ENCODE data around the gene MGME1. TPM values are rescaled to one million over a fixed set of nuclear protein-coding genes. Genes with fewer than 3 reads are reported as not detected.

The MGME1 gene
- total RNA-seq, 6 experiments from 2014 or later: 12.7 to 19.2 (median 17.9) TPM

- TF ChIP-seq, protein P1, sequence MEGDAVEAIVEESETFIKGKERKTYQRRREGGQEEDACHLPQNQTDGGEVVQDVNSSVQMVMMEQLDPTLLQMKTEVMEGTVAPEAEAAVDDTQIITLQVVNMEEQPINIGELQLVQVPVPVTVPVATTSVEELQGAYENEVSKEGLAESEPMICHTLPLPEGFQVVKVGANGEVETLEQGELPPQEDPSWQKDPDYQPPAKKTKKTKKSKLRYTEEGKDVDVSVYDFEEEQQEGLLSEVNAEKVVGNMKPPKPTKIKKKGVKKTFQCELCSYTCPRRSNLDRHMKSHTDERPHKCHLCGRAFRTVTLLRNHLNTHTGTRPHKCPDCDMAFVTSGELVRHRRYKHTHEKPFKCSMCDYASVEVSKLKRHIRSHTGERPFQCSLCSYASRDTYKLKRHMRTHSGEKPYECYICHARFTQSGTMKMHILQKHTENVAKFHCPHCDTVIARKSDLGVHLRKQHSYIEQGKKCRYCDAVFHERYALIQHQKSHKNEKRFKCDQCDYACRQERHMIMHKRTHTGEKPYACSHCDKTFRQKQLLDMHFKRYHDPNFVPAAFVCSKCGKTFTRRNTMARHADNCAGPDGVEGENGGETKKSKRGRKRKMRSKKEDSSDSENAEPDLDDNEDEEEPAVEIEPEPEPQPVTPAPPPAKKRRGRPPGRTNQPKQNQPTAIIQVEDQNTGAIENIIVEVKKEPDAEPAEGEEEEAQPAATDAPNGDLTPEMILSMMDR (IDR thresholded peaks at IDR 0.05): no peak
- Mint-ChIP-seq H3K36me3 (ENCODE audit: low read depth) (peaks cover 74% of the 10 kb centered on the region), H3K9me3 (no peaks in the 10 kb centered on the region)
Observed at GRCh38 chr20:17951323-17951722, 17.5 kb upstream of the MGME1 start.

GRCh38 chr20:17952692-17953684 is 15.8 kb upstream of the MGME1 start:
- Mint-ChIP-seq H3K36me3 (ENCODE audit: low read depth) (peaks cover 57% of the 10 kb centered on the region), H3K9me3 (no peaks in the 10 kb centered on the region), H3K27ac (peak overlapping the region; percentile 75), H3K27me3 (ENCODE audit: insufficient read depth) (no peaks in the 10 kb centered on the region; the same call in 1 of the 2 replicates), H3K4me1 (ENCODE audit: low read depth) (peaks cover 18% of the 10 kb centered on the region), H3K4me3 (no peak overlapping the region)
- no peak for DNase-seq
- TF ChIP-seq, protein P1 (IDR thresholded peaks at IDR 0.05): no peak

More at GRCh38 chr20:17951323-17951722, 17.5 kb upstream of the MGME1 start:
- DNase-seq: no peak
- Mint-ChIP-seq H3K27me3 (ENCODE audit: insufficient read depth) (no peaks in the 10 kb centered on the region; the same call in 1 of the 2 replicates), H3K4me1 (ENCODE audit: low read depth) (peaks cover 10% of the 10 kb centered on the region), H3K27ac (no peak overlapping the region), H3K4me3 (no peak overlapping the region)

DNA sequence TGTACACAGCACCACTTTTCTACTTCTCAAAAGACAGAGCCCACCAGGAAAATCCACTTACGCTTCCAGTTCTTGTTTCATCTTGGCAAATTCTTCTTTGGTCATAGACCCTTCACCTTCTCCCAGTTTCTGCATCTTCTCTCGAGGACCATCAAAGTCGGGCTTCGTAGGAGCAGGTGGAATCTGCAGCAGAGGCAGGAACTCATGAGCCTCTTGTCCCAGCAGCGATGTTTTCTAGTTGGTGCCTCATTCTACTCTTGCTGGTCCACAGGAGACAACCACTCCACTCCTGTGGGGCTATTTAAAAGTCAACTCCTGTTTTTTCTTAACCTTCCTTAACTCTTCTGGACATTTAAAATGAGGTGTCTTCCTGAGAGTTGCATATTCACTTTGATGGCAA is 14.9 kb upstream of the MGME1 start:
- no peak for DNase-seq
- peak overlapping the region; percentile 59 for H3K27ac Mint-ChIP-seq
- H3K27me3 Mint-ChIP-seq (ENCODE audit: insufficient read depth): no peaks in the 10 kb centered on the region; the same call in 1 of the 2 replicates
- TF ChIP-seq, protein P1 (IDR thresholded peaks at IDR 0.05): no peak
- H3K36me3 Mint-ChIP-seq (ENCODE audit: low read depth): peaks cover 49% of the 10 kb centered on the region
- no peaks in the 10 kb centered on the region for H3K9me3 Mint-ChIP-seq
- no peak overlapping the region for H3K4me3 Mint-ChIP-seq
- peaks cover 27% of the 10 kb centered on the region for H3K4me1 Mint-ChIP-seq (ENCODE audit: low read depth)

DNA sequence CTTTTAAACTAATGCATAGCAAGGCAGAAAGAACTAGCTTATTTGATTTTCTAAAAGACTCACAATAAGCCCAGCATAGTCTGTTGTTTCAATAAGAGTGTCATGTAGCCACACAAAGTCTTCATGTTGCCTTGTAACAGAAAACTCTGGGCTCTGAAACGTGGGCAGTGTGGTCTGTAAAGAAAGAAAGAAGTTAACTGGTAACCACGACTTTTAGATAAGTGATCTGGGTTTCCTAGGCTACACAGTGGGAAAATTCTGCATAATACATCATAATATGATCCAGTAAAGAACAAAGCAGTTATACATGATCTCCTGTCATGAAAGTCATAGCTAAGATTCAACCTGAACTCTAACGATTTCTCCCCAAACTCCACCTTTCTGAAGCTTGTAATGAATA is 13.5 kb upstream of the MGME1 start:
- Mint-ChIP-seq H3K4me3 (no peak overlapping the region), H3K9me3 (no peaks in the 10 kb centered on the region), H3K4me1 (ENCODE audit: low read depth) (peaks cover 41% of the 10 kb centered on the region), H3K36me3 (ENCODE audit: low read depth) (peaks cover 37% of the 10 kb centered on the region), H3K27me3 (ENCODE audit: insufficient read depth) (no peaks in the 10 kb centered on the region; the same call in 1 of the 2 replicates), H3K27ac (peak overlapping the region; percentile 58)
- TF ChIP-seq, protein P1 (IDR thresholded peaks at IDR 0.05): no peak
- DNase-seq: no peak

DNA sequence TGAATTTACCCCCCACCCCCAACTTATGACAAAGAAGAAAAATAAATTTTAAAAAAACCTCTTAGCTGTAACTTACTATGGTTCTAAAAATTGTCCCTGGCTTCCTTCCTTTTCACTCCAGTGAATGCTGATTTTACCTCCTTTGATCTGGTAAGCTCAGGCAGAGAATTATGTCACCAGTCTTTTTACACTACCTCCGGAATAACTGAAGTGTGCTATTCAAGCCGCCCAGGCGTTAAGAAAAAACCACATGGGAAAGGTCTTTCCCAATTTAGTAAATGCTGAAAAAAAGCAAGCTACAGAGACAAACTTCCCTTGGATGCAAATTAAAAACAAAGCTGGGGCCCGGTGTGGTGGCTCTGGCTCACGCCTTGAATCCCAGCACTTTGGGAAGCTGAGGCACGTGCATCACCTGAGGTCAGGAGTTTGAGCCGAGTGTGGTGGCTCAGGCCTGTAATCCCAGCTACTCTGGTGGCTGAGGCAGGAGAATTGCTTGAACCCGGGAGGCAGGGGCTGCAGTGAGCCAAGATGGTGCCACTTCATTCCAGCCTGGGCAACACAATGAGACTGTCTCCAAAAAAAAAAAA is 12.6 kb upstream of the MGME1 start:
- peaks cover 50% of the 10 kb centered on the region for H3K4me1 Mint-ChIP-seq (ENCODE audit: low read depth)
- H3K36me3 Mint-ChIP-seq (ENCODE audit: low read depth): peaks cover 40% of the 10 kb centered on the region
- DNase-seq: no peak
- no peaks in the 10 kb centered on the region for H3K9me3 Mint-ChIP-seq
- TF ChIP-seq, protein P1 (IDR thresholded peaks at IDR 0.05): no peak
- H3K27me3 Mint-ChIP-seq (ENCODE audit: insufficient read depth): no peaks in the 10 kb centered on the region; the same call in 1 of the 2 replicates
- H3K27ac Mint-ChIP-seq: no peak overlapping the region; the same call in 1 of the 2 replicates
- H3K4me3 Mint-ChIP-seq: no peak overlapping the region

Data from HFFc6 (cell line).